GM21619 (cell line): ENCODE measurements around the gene MARK3.
"Not testable (repeated sequence)": the region's sequence is repeated elsewhere in the genome, so short reads cannot be mapped to it uniquely, and the experiment has no call there.

Experiments used
- ATAC-seq: cut with Tn5 transposase; IDR thresholded peaks from one replicate; pipeline ENCODE4 v1.9.1; 2021; ENCODE audit not compliant: unreplicated experiment

Gene MARK3

DNA sequence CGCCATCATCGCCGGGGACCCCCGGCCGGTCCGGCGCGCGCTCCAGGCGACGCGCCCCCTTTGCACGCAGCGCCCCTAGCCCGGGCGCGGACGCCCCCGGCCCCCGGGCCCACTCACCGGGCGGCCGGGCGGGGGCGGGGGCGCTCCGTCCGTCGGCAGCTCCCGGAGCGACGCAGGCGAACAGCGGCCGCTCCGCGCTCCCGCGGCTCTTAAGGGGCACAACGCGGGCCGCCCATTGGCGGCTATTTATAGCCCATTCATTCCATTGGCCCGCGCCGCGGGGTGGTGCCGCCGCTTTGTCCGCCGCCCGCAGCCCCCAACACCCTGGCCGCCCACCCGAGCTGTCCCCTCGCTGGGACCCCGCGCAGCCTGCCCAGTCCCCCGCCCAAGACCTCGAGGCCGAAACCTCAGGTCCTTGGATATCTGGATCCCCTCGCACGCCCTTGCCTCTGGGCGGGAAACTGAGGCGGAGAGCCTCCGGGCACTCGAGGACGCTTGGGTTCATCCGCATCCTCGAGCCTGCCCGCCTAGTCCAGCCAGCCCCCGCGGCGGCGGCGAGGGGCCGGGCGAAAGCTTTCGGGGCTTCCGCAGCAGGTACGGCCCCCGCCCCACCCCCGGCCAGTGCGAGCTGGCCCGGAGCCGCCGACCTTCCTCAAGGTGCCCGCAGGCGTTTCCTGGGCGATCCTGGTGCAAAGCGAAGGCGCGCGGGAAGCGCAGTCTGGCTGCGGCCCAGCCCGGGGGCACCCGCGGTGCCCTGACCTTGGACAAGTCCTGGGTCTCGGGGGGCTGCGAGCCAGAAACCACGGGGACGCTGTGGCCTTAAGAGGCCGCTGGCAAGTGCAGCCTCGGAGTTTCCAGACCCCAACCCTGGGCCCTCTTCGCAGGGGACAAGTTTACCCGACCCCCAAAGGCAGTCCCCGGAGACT, 137.7 kb downstream of the MARK3 start, which contains the start of gene CKB:
CKB (minus strand) TSS at position 182 of the 926 bp plus-strand sequence. CDS start 337 bp downstream, outside the sequence.
- ATAC-seq: no peak

DNA sequence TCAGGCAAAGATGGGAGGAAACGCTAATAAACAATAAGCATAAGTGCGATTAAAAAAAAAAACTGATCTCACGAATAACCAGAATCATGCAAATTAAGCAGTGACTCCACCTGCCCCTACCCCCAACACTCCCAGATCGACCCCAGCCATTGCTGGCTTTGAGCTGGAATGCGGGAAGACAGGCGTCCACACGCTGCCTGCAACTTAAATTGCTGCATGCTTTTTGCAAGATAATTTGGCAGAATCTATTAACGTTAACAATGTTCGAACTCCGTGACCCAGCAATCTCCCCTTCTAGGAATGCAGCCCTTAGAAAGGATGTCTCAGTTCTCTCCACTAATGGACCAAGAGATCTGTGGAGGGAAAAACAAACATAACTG, 138.3 kb downstream of the MARK3 start:
- no peak for ATAC-seq

DNA sequence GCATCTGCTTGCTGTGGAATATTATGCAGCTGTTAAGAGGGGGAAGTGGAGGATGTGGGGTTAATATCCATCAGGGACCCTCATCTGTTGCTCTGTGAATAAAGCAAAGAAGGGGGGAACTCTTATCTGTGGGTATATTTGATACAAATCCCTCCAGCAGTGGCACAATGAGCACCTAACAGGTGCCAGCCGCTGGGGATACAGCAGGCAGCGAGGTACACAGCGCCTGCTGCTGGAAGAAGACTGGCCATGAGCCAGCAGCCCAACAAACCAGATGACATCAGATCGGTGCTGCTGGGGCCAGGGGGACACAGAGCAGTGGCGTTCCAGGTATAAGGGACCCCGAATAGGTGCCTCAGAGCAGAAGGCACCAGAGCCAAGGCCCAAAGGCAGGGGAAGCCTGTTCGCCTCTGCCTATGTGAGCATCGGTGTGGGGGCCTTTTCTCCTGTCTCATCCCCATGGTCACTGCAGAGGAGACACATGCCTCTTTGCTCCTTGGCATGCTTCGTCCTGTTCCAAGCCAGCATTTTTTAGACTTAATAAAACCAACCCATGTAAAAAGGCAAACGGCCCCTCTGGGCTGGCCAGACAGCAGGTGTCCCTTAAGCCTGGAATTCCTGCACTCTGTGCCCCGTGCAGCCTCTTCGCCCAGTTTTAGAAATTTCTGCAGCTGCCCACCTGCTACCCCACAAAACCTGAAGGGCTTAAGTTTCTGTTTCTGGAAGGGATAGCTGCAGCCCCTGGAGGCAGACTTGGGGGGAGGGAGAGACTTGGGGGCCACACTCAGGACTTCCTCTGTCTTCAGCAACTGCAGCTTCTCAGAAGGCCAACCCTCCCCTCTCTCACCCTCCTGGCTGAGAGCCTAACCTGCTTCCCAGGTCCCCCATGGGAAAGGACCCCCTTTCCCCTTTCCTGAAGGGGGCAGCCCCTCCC, 139.1 kb downstream of the MARK3 start:
- no peak for ATAC-seq

- ATAC-seq: not testable (repeated sequence)
Observed at GRCh38 chr14:103525430-103526246, 140.4 kb downstream of the MARK3 start.

GRCh38 chr14:103526247-103526913, 141.2 kb downstream of the MARK3 start:
- ATAC-seq: no peak

- no peak for ATAC-seq
Observed at GRCh38 chr14:103526914-103527248, 141.7 kb downstream of the MARK3 start.

- ATAC-seq: peak; percentile 62
Observed at GRCh38 chr14:103527408-103528145, 142.4 kb downstream of the MARK3 start.

DNA sequence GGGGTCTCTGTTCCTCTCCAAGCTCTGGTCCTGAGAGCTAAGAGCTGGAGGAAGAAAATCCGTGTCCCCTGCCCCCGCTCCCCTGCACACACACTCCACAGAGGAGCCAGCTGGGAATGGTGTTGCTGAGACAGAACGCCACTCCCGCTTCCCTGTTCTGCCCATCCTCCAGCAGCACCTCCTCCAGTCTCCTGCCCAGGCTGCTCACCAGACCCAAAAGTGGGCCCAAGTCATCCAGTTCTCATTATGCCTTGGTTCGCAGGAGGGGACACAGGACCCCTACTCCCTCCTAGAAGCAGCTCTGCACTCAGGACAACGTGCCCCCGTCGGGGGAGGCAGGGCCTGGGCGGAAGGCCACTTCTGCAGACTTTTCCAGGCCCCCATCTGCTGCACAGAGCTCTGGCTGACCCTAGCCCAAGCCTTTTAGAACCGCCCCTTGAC, 143.0 kb downstream of the MARK3 start:
- no peak for ATAC-seq

GRCh38 chr14:103528587-103529382, 143.6 kb downstream of the MARK3 start, which contains the start of gene TRMT61A:
TSS of gene TRMT61A (plus strand) at chr14:103529196. CDS start at chr14:103529979, 783 bp downstream.
- ATAC-seq: peak; percentile 40

DNA sequence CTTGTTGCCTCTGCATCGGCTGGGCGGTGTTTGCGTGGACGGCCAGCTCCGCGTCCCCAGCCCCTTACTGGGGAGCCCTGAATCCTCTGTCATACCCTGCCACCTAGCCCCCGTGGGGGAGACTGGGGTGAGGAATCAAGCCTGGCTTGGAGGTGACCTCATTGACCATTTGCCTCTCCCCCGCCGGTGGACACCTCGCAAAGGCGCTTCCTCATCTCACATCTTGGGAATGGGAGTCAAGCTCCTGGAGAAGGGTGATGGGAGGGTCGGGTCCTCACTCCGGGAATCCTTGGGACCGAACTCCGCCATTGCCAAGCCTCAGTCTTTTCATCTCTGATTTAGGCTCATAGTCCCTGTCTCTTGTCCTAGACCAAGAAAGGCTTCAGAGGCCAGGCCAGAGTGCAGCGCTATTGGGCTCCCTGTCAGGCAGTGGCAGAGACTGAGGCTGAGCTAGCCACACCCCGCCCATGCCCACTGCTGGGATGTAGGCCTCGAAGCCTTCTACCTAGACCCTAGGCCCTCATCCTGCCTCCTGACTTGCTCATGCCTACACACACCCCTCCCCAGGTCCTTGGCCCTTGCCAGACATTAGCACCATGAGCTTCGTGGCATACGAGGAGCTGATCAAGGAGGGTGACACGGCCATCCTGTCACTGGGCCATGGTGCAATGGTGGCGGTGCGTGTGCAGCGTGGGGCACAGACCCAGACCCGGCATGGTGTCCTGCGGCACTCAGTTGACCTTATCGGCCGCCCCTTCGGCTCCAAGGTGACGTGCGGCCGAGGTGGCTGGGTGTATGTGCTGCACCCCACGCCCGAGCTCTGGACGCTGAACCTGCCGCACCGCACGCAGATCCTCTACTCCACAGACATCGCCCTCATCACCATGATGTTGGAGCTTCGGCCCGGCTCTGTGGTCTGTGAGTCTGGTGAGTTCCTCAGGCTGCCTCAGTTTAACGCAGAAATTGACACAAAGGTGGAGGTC, 144.5 kb downstream of the MARK3 start:
- no peak for ATAC-seq

DNA sequence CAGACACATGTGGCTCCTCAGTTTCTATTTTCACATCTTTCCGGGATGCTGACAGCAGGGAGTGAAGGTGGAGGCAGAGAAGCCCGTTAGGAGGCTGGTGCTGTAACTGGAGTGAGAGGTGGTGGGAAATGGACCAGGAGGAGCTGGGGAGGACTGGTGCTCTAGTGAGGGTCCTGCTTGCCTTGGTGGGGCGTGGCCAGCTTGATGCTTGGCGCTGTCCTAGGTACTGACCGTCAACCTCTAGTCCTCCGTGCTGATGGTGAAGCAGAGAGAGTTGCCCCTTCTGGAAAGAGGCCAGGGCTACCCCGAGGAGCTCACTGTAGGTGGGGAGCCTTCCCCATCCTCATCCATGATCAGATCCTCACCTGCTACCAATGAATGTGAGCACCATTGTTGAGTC, 145.2 kb downstream of the MARK3 start:
- ATAC-seq: no peak

- no peak for ATAC-seq
Observed at GRCh38 chr14:103530831-103531230, 145.6 kb downstream of the MARK3 start.

DNA sequence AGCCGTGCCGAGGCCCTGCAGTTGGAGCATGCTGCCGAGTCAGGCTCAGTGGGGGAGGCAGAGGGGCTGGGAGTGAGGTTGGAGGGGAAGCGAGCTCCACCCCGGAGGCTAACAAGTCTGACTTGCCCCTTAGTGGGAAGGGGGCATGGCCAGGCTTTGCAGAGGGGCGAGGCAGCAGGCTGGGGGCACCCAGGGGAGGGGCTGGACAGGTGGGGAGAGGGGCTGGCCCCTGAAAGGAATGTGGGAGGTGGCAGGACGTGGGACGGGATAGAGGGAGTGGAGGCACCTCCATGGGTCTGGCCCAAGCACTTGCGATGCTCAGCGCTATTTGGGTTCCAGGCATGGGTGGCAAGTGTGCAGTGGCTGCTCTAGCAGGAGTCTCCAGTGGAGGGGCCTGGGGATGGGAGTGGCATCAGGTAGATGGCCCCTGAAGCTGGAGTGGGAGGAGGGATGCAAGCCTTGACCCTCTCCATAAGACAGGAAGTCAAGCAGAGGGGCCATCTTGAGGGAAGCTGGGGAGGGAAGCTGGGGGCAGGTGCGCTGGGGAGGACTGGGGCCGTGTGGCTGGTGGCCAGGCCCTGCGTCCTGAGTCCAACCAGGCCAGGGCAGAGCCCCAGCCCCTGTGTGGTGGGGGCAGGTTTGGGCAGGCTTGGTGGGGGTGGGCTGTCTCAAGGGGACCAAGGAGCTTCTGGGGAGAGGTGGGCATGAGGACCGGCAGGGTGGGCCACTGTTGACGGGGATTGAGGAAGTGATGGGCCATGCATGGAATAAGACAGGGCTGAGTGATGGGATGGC, 146.4 kb downstream of the MARK3 start:
- ATAC-seq: no peak

DNA sequence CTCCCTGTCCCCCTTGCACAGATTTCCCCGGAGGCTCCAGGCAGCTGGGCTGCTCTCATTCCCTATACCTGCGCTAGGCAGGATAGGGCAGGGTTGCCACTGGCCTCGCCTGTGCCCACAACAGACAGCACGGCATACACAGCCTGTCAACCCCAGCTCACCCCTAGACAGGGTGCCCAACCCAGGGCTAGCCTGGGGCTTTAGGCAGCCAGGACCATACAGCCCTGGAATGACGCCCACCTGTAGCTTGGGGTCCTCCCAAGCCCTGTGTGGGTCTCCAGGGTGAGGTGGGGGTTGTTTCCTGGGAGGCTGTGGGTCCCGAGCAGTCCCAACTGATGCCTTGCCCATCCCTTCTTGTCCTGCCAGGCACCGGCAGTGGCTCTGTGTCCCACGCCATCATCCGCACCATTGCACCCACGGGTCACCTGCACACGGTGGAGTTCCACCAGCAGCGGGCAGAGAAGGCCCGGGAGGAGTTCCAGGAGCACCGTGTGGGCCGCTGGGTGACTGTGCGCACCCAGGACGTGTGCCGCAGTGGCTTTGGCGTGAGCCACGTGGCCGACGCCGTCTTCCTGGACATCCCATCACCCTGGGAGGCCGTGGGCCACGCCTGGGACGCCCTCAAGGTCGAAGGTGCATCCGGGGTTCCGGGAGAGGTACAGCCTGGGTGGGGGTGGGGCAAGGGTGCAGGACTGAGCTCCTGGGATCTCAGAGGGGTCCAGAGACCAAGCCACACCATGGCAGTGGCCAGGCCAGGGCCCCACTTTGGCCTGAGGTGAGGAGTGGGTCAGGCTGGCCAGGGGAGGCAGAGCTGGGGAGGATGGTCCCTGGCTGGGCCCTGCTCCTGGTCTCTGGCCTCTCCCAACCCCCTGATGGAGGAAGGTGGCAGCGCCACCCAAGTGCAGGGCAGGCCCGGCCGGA, 147.3 kb downstream of the MARK3 start:
- ATAC-seq: no peak

DNA sequence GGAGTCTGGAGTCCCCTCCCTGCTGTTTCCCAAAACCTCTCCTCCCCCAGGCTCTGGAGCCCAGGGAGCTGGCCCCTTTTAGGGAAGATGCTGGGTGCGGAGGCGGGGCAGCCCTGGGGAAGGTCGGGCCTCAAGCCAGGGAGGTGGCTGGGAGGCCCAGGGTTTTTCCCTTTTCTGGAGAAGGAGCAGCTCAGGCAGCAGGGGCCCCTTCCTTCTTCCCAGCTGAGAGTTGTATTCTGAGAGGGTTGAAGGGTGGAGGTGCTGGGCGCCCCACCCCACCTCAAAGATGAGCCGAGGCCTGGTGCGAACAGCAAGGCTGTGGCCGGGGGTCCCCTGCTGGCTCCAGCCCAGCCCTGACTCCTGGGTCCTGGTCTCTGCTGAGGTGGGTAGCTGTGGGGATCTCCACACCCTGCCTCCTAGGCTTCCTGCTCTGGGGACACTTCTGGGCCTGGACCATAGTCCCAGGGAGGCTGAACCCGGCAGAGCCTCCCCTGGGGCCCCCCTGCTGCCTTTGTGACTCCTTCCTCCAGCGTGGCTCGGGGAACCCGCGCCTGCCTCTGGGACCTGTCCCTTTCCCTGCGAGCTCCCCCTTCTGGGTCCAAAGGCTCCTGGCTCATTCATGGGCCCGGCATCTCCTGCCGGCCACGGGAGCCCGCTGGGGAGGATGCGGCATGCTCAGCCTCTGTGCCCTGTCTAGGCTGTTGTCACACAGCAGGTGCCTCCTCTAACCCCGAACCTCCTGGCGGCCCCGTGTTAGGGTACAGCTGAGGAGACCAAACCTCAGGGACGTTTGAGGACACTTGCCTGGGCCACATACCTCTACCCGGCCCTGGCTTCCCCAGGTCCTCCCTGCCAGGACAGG, 148.2 kb downstream of the MARK3 start:
- ATAC-seq: no peak
